Lower leg skin (tissue), 3 donors: ENCODE measurements around the gene PSMD5.

Source experiments
- CTCF ChIP-seq, 3 donors: fragments of 450-650 bp; IDR thresholded peaks; one replicate each; pipeline ENCODE4 v1.5.1; 2016; ENCODE audit warnings: antibody characterized with exemption in 3 of 3, mild to moderate bottlenecking in 3 of 3, moderate library complexity in 2 of 3
- POLR2A ChIP-seq, 2 donors: fragments of 450-650 bp; IDR thresholded peaks; one replicate each; pipeline ENCODE4 v1.6.1; 2016 to 2017; ENCODE audit warnings: antibody characterized with exemption in 2 of 2, mild to moderate bottlenecking in 1 of 2, moderate library complexity in 1 of 2

GRCh38 chr9:120869726-120870125, 27.0 kb upstream of the PSMD5 start:
- TF ChIP-seq CTCF (IDR thresholded peaks at IDR 0.05) (no peak), POLR2A (IDR thresholded peaks at IDR 0.05) (no peak)
